ENCODE results near the gene SUMF1. TPM values are rescaled to one million over a fixed set of nuclear protein-coding genes. Genes with fewer than 3 reads are reported as not detected.

SUMF1 gene
- total RNA-seq, 4 donors from 2014 or later, result 29.1 to 65.9 (median 48.0) TPM

- H3K36me3 ChIP-seq, result peaks cover 0 to 11% (median 0%) of the 10 kb centered on the region in 3 donors
- no peak for DNase-seq
- H3K27me3 ChIP-seq, result no peaks in the 10 kb centered on the region
- intact Hi-C loops (cut with DNase I), result no loop called here
- WGBS, 2 donors, result 80 to 83% methylated on average over 1 of the region's 1 CpG
- no peaks in the 10 kb centered on the region for H3K4me1 ChIP-seq
- no peak overlapping the region for H3K27ac ChIP-seq
- TF ChIP-seq, protein P1, sequence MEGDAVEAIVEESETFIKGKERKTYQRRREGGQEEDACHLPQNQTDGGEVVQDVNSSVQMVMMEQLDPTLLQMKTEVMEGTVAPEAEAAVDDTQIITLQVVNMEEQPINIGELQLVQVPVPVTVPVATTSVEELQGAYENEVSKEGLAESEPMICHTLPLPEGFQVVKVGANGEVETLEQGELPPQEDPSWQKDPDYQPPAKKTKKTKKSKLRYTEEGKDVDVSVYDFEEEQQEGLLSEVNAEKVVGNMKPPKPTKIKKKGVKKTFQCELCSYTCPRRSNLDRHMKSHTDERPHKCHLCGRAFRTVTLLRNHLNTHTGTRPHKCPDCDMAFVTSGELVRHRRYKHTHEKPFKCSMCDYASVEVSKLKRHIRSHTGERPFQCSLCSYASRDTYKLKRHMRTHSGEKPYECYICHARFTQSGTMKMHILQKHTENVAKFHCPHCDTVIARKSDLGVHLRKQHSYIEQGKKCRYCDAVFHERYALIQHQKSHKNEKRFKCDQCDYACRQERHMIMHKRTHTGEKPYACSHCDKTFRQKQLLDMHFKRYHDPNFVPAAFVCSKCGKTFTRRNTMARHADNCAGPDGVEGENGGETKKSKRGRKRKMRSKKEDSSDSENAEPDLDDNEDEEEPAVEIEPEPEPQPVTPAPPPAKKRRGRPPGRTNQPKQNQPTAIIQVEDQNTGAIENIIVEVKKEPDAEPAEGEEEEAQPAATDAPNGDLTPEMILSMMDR (IDR thresholded peaks at IDR 0.05), result no peak
- TF ChIP-seq POLR2A (IDR thresholded peaks at IDR 0.05), result no peak
- no peaks in the 10 kb centered on the region for H3K9me3 ChIP-seq
- no peak overlapping the region for H3K4me3 ChIP-seq
Measured at GRCh38 chr3:4438296-4438695, 28.8 kb downstream of the SUMF1 start.

DNA sequence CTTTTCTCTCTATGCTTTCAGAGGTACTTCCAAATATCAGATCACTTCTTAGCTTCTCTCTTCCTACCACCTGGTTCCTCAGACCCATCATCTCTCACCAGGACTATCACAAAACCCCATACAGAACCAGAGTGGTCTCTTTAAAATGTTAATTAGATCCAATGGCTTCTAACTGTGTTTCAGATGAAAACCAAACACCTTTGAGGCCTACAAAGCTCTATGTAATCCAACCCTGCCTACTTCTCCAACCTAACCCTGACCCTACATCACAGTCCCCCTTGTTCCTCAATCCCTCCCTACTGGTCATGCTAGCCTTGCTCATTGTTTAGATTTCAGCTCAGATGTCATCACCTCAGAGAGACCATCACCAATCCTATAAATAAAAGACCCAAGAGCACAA is 34.8 kb downstream of the SUMF1 start:
- DNase-seq, result no peak
- no peaks in the 10 kb centered on the region for H3K9me3 ChIP-seq
- intact Hi-C loops (cut with DNase I), result no loop called here
- no peak overlapping the region for H3K4me3 ChIP-seq
- no peaks in the 10 kb centered on the region for H3K4me1 ChIP-seq
- no peaks in the 10 kb centered on the region for H3K27me3 ChIP-seq
- no peak overlapping the region for H3K27ac ChIP-seq
- TF ChIP-seq POLR2A (IDR thresholded peaks at IDR 0.05), result no peak
- TF ChIP-seq, protein P1 (IDR thresholded peaks at IDR 0.05), result no peak
- H3K36me3 ChIP-seq, result peaks cover 0 to 21% (median 0%) of the 10 kb centered on the region in 3 donors

- Histone ChIP-seq H3K27me3 (no peaks in the 10 kb centered on the region), H3K27ac (no peak overlapping the region), H3K9me3 (no peaks in the 10 kb centered on the region), H3K4me3 (no peak overlapping the region), H3K36me3 (peaks cover 0 to 21% (median 0%) of the 10 kb centered on the region in 3 donors), H3K4me1 (peaks cover 0 to 8% (median 6%) of the 10 kb centered on the region in 3 donors)
- TF ChIP-seq, protein P1 (IDR thresholded peaks at IDR 0.05), result no peak
- no peak for TF ChIP-seq POLR2A (IDR thresholded peaks at IDR 0.05)
- intact Hi-C loops (cut with DNase I), result no loop called here
- WGBS, 2 donors, result 71 to 72% methylated on average over 6 of the region's 6 CpGs
- DNase-seq, result no peak
Measured at GRCh38 chr3:4429648-4430350, 37.3 kb downstream of the SUMF1 start.

DNA sequence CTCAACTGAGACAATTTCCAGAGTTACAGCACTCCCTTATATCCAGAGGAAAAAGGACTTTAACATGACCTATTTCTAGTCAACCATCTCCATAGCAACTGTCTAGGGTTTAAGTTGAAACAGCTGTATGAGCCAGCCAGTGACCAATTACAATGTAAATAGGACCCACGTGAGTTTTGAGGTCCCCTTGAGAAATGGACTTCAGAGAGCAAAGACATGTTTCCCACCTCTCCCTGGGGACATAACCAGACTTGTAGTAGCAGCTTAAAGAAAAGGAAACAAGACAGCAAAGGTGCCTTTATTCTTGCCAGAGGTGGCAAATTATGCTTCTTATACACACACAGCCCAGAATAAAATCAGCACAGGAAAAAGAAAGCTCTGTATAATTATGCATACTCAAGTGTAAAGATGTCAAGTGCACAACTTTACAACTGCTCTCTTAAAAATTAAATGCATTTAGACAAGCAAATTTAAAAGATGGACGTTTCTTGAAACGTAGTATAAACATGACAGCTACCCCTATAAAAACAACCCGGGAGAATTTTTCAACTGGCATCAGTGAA is 40.2 kb downstream of the SUMF1 start:
- WGBS, 2 donors, result 34 to 42% methylated on average over 4 of the region's 4 CpGs
- Histone ChIP-seq H3K27ac (no peak overlapping the region), H3K36me3 (peaks cover 0 to 9% (median 0%) of the 10 kb centered on the region in 3 donors), H3K4me3 (no peak overlapping the region), H3K27me3 (no peaks in the 10 kb centered on the region), H3K9me3 (no peaks in the 10 kb centered on the region), H3K4me1 (peaks cover 0 to 8% (median 6%) of the 10 kb centered on the region in 3 donors)
- DNase-seq, result no peak
- TF ChIP-seq POLR2A (IDR thresholded peaks at IDR 0.05), result no peak
- TF ChIP-seq, protein P1 (IDR thresholded peaks at IDR 0.05), result no peak
- intact Hi-C loops (cut with DNase I), result no loop called here

DNA sequence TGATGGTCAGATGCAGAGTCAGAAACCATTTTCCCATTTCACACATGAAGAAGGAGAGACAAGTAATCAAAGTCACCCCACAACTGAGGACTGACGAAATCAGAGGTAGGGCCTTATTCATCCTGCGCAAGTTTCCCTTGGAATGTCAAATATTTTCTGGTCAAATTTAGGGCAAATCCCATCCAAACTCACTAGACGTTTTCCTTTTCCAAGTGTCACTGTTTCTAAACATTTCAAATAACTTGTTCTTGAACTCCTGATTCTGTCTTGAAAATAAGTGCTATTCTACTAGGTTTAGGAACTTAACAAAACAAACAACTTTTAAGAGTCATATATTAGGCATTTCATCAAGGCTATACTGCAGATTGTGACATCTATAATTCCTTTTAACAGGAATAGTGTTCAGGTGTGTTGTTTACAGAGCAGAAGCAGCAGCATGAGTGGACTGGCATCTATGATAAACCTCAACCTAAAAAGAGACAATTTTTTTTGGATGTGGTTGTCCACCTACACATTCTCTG is 40.7 kb downstream of the SUMF1 start:
- no peak for DNase-seq
- Histone ChIP-seq H3K27ac (no peak overlapping the region), H3K9me3 (no peaks in the 10 kb centered on the region), H3K4me3 (no peak overlapping the region), H3K27me3 (no peaks in the 10 kb centered on the region), H3K4me1 (peaks cover 2 to 8% (median 6%) of the 10 kb centered on the region in 3 donors), H3K36me3 (peaks cover 0 to 3% (median 0%) of the 10 kb centered on the region in 3 donors)
- 76 to 81% methylated on average over 3 of the region's 3 CpGs for WGBS, 2 donors
- intact Hi-C loops (cut with DNase I), result no loop called here
- TF ChIP-seq POLR2A (IDR thresholded peaks at IDR 0.05), result no peak
- TF ChIP-seq, protein P1 (IDR thresholded peaks at IDR 0.05), result no peak
